HEK293 (cell line): ENCODE results near the gene RIPK4.

ENCODE experiments used
- CTCF ChIA-PET: fragments of 350-600 bp; formaldehyde crosslinking; extraction: SDS; loops from one replicate; lab custom pipeline; 2021; ENCODE audit warnings: antibody characterized with exemption; lab: Yijun Ruan, JAX
- POLR2A ChIA-PET: fragments of 300-600 bp; formaldehyde crosslinking; extraction: SDS; loops from one replicate; lab custom pipeline; 2020; ENCODE audit warnings: antibody characterized with exemption, inconsistent platforms; lab: Yijun Ruan, JAX
- H3K27ac ChIP-seq: fragments of 200-500 bp; sonication (Bioruptor generic); 2 replicates; pipeline ENCODE4 v1.5.1; 2014; ENCODE audit warnings: low read depth, low read length, control low read depth, inconsistent platforms; ENCODE audit errors: extremely low read depth
- H3K36me3 ChIP-seq, 2 experiments: fragments of 200-500 bp in 1 of 2; sonication (Bioruptor generic) in 1 of 2; 1 replicate in 1 of 2; 2 replicates in 1 of 2; pipeline ENCODE4 v1.5.1; 2014 to 2017; ENCODE audit warnings: inconsistent platforms in 2 of 2, low read length in 2 of 2; ENCODE audit not compliant: control insufficient read depth in 2 of 2, insufficient read depth in 1 of 2
- H3K4me1 ChIP-seq: fragments of 200-500 bp; sonication (Bioruptor generic); 2 replicates; pipeline ENCODE4 v1.5.1; 2014; ENCODE audit warnings: mild to moderate bottlenecking, low read length, inconsistent platforms; ENCODE audit not compliant: control insufficient read depth, insufficient read depth
- H3K4me3 ChIP-seq: 2 replicates; pipeline ENCODE4 v1.5.1; 2011; ENCODE audit warnings: low read depth, mild to moderate bottlenecking, control low read depth, low read length, moderate library complexity
- H3K9me3 ChIP-seq: fragments of 200-500 bp; sonication (Bioruptor generic); 2 replicates; pipeline ENCODE4 v1.5.1; 2014; ENCODE audit warnings: low read depth, low read length, inconsistent platforms; ENCODE audit not compliant: control insufficient read depth, insufficient read depth
- FEZF1 ChIP-seq: fragments of 450-650 bp; formaldehyde crosslinking; IDR thresholded peaks from 2 replicates; pipeline ENCODE4 v1.5.1; 2016; ENCODE audit warnings: missing biosample characterization, missing genetic modification characterization
- GFI1B ChIP-seq: fragments of 450-650 bp; formaldehyde crosslinking; IDR thresholded peaks from 2 replicates; pipeline ENCODE4 v1.5.1; 2016; ENCODE audit warnings: missing biosample characterization, missing genetic modification characterization
- GLIS2 ChIP-seq: fragments of 450-650 bp; formaldehyde crosslinking; IDR thresholded peaks from 2 replicates; pipeline ENCODE4 v1.5.1; 2016; ENCODE audit warnings: missing biosample characterization, missing genetic modification characterization
- KLF8 ChIP-seq: fragments of 450-650 bp; formaldehyde crosslinking; IDR thresholded peaks from 2 replicates; pipeline ENCODE4 v1.5.1; 2016; ENCODE audit warnings: missing biosample characterization, missing genetic modification characterization
- MZF1 ChIP-seq: fragments of 450-650 bp; formaldehyde crosslinking; IDR thresholded peaks from 2 replicates; pipeline ENCODE4 v1.5.1; 2017; ENCODE audit warnings: missing biosample characterization, missing genetic modification characterization, borderline replicate concordance
- PRDM4 ChIP-seq: fragments of 450-650 bp; formaldehyde crosslinking; IDR thresholded peaks from 2 replicates; pipeline ENCODE4 v1.5.1; 2017; ENCODE audit warnings: missing biosample characterization, missing genetic modification characterization
- REPIN1 ChIP-seq: fragments of 450-650 bp; formaldehyde crosslinking; IDR thresholded peaks from 2 replicates; pipeline ENCODE4 v1.5.1; 2017; ENCODE audit warnings: missing biosample characterization, missing genetic modification characterization, low read depth
- SCRT1 ChIP-seq: fragments of 450-650 bp; formaldehyde crosslinking; IDR thresholded peaks from 2 replicates; pipeline ENCODE4 v1.5.1; 2016; ENCODE audit warnings: missing biosample characterization, missing genetic modification characterization, borderline replicate concordance
- YY1 ChIP-seq: fragments of 450-650 bp; formaldehyde crosslinking; IDR thresholded peaks from 2 replicates; pipeline ENCODE4 v1.5.1; 2018; ENCODE audit warnings: missing biosample characterization, missing genetic modification characterization
- YY2 ChIP-seq: fragments of 450-650 bp; formaldehyde crosslinking; IDR thresholded peaks from 2 replicates; pipeline ENCODE4 v1.5.1; 2016; ENCODE audit warnings: missing biosample characterization, missing genetic modification characterization
- ZBTB20 ChIP-seq: fragments of 450-650 bp; formaldehyde crosslinking; IDR thresholded peaks from 2 replicates; pipeline ENCODE4 v1.5.1; 2016; ENCODE audit warnings: missing biosample characterization, missing genetic modification characterization
- ZNF112 ChIP-seq: fragments of 450-650 bp; formaldehyde crosslinking; IDR thresholded peaks from 2 replicates; pipeline ENCODE4 v1.5.0; 2017; ENCODE audit warnings: missing biosample characterization, missing genetic modification characterization
- ZNF157 ChIP-seq: fragments of 450-650 bp; formaldehyde crosslinking; IDR thresholded peaks from 2 replicates; pipeline ENCODE4 v1.5.1; 2016; ENCODE audit warnings: missing biosample characterization, missing genetic modification characterization
- ZNF16 ChIP-seq: fragments of 450-650 bp; formaldehyde crosslinking; IDR thresholded peaks from 2 replicates; pipeline ENCODE4 v1.5.1; 2016; ENCODE audit warnings: low read depth, missing biosample characterization, missing genetic modification characterization
- ZNF2 ChIP-seq: fragments of 450-650 bp; formaldehyde crosslinking; IDR thresholded peaks from 2 replicates; pipeline ENCODE4 v1.5.1; 2016; ENCODE audit warnings: missing biosample characterization, missing genetic modification characterization
- ZNF266 ChIP-seq: fragments of 450-650 bp; formaldehyde crosslinking; IDR thresholded peaks from 2 replicates; pipeline ENCODE4 v1.5.1; 2016; ENCODE audit warnings: missing biosample characterization, missing genetic modification characterization, low read depth
- ZNF362 ChIP-seq: fragments of 450-650 bp; formaldehyde crosslinking; IDR thresholded peaks from 2 replicates; pipeline ENCODE4 v1.5.1; 2016; ENCODE audit warnings: missing biosample characterization, missing genetic modification characterization
- ZNF433 ChIP-seq: fragments of 450-650 bp; formaldehyde crosslinking; IDR thresholded peaks from 2 replicates; pipeline ENCODE4 v1.5.1; 2016; ENCODE audit warnings: missing biosample characterization, missing genetic modification characterization, low read depth
- ZNF473 ChIP-seq: fragments of 450-650 bp; formaldehyde crosslinking; IDR thresholded peaks from 2 replicates; pipeline ENCODE4 v1.5.1; 2017; ENCODE audit warnings: missing biosample characterization, missing genetic modification characterization
- ZNF501 ChIP-seq: fragments of 450-650 bp; formaldehyde crosslinking; IDR thresholded peaks from 2 replicates; pipeline ENCODE4 v1.5.1; 2016; ENCODE audit warnings: missing biosample characterization, missing genetic modification characterization
- ZNF514 ChIP-seq: fragments of 450-650 bp; formaldehyde crosslinking; IDR thresholded peaks from 2 replicates; pipeline ENCODE4 v1.5.1; 2016; ENCODE audit warnings: missing biosample characterization, missing genetic modification characterization
- ZNF529 ChIP-seq: fragments of 450-650 bp; formaldehyde crosslinking; IDR thresholded peaks from 2 replicates; pipeline ENCODE4 v1.5.1; 2017; ENCODE audit warnings: missing genetic modification characterization, missing biosample characterization; ENCODE audit not compliant: insufficient replicate concordance
- ZNF530 ChIP-seq: fragments of 450-650 bp; formaldehyde crosslinking; IDR thresholded peaks from 2 replicates; pipeline ENCODE4 v1.5.1; 2016; ENCODE audit warnings: low read depth, missing biosample characterization, missing genetic modification characterization
- ZNF544 ChIP-seq: fragments of 450-650 bp; formaldehyde crosslinking; IDR thresholded peaks from 2 replicates; pipeline ENCODE4 v1.5.0; 2017; ENCODE audit warnings: missing biosample characterization, missing genetic modification characterization
- ZNF560 ChIP-seq: fragments of 450-650 bp; formaldehyde crosslinking; IDR thresholded peaks from 2 replicates; pipeline ENCODE4 v1.5.1; 2017; ENCODE audit warnings: missing biosample characterization, missing genetic modification characterization, borderline replicate concordance
- ZNF580 ChIP-seq: fragments of 450-650 bp; formaldehyde crosslinking; IDR thresholded peaks from 2 replicates; pipeline ENCODE4 v1.5.1; 2016; ENCODE audit warnings: missing biosample characterization, missing genetic modification characterization
- ZNF585B ChIP-seq: fragments of 450-650 bp; formaldehyde crosslinking; IDR thresholded peaks from 2 replicates; pipeline ENCODE4 v1.5.1; 2016; ENCODE audit warnings: missing biosample characterization, missing genetic modification characterization
- ZNF610 ChIP-seq: fragments of 450-650 bp; formaldehyde crosslinking; IDR thresholded peaks from 2 replicates; pipeline ENCODE4 v1.5.1; 2016; ENCODE audit warnings: missing biosample characterization, missing genetic modification characterization, borderline replicate concordance
- ZNF670 ChIP-seq: fragments of 450-650 bp; formaldehyde crosslinking; IDR thresholded peaks from 2 replicates; pipeline ENCODE4 v1.5.1; 2016; ENCODE audit warnings: missing biosample characterization, missing genetic modification characterization, low read depth
- ZNF701 ChIP-seq: fragments of 450-650 bp; formaldehyde crosslinking; IDR thresholded peaks from 2 replicates; pipeline ENCODE4 v1.5.1; 2016; ENCODE audit warnings: missing biosample characterization, missing genetic modification characterization
- ZNF785 ChIP-seq: fragments of 450-650 bp; formaldehyde crosslinking; IDR thresholded peaks from 2 replicates; pipeline ENCODE4 v1.5.1; 2016; ENCODE audit warnings: missing biosample characterization, missing genetic modification characterization
- ZNF792 ChIP-seq: fragments of 450-650 bp; formaldehyde crosslinking; IDR thresholded peaks from 2 replicates; pipeline ENCODE4 v1.5.1; 2016; ENCODE audit warnings: missing biosample characterization, missing genetic modification characterization
- ZSCAN5A ChIP-seq: fragments of 450-650 bp; formaldehyde crosslinking; IDR thresholded peaks from 2 replicates; pipeline ENCODE4 v1.5.1; 2016; ENCODE audit warnings: missing biosample characterization, missing genetic modification characterization

The RIPK4 gene

GRCh38 chr21:41802684-41803083 lies 35.8 kb upstream of the RIPK4 start:
- Histone ChIP-seq H3K27ac (no peak overlapping the region), H3K4me1 (no peaks in the 10 kb centered on the region), H3K4me3 (no peak overlapping the region), H3K9me3 (no peaks in the 10 kb centered on the region), H3K36me3 (peaks cover 0 to 46% of the 10 kb centered on the region in 2 experiments; a peak in 2 of 3 replicates)
- TF ChIP-seq ZNF544 (tag by site-specific recombination) (no peak), ZNF514 (tag by site-specific recombination) (no peak), ZNF560 (tag by site-specific recombination) (no peak), REPIN1 (tag by site-specific recombination) (no peak), ZNF501 (tag by site-specific recombination) (no peak), ZNF530 (no peak), ZNF16 (no peak), FEZF1 (tag by site-specific recombination) (no peak), ZNF433 (tag by site-specific recombination) (no peak), ZNF610 (tag by site-specific recombination) (no peak), YY1 (tag by site-specific recombination) (no peak), ZNF585B (no peak), KLF8 (no peak), ZNF112 (tag by site-specific recombination) (no peak), GFI1B (tag by site-specific recombination) (no peak), ZNF580 (tag by site-specific recombination) (no peak), PRDM4 (tag by site-specific recombination) (no peak)
- CTCF ChIA-PET: interaction anchor here (0.7 to 2.6 kb wide), 3 partner anchors 14 to 484 kb away, joined by 3 to 9 read pairs (median 6); no protein-coding TSS in a partner anchor
- POLR2A ChIA-PET: no interaction called here

- Histone ChIP-seq H3K4me1 (no peaks in the 10 kb centered on the region), H3K27ac (no peak overlapping the region), H3K36me3 (peaks cover 0 to 46% of the 10 kb centered on the region in 2 experiments; a peak in 2 of 3 replicates), H3K9me3 (no peaks in the 10 kb centered on the region), H3K4me3 (no peak overlapping the region)
- ChIA-PET POLR2A (no interaction called here), CTCF (interaction anchor here (1.3 to 2.6 kb wide), 2 partner anchors 15 to 190 kb away, joined by 6 to 9 read pairs; no protein-coding TSS in a partner anchor)
- TF ChIP-seq ZNF157 (tag by site-specific recombination) (no peak), ZNF785 (tag by site-specific recombination) (no peak), ZNF792 (tag by site-specific recombination) (no peak), ZBTB20 (tag by site-specific recombination) (no peak), ZNF529 (tag by site-specific recombination) (no peak), ZNF266 (no peak), MZF1 (tag by site-specific recombination) (no peak), ZNF433 (tag by site-specific recombination) (no peak), ZSCAN5A (tag by site-specific recombination) (no peak), ZNF473 (tag by site-specific recombination) (no peak), ZNF362 (tag by site-specific recombination) (no peak), ZNF530 (no peak), YY2 (tag by site-specific recombination) (no peak), ZNF2 (tag by site-specific recombination) (no peak), ZNF701 (tag by site-specific recombination) (no peak), GLIS2 (tag by site-specific recombination) (no peak), ZNF112 (tag by site-specific recombination) (no peak), SCRT1 (tag by site-specific recombination) (no peak), ZNF670 (tag by site-specific recombination) (no peak)
Measured at GRCh38 chr21:41802198-41802584, 35.3 kb upstream of the RIPK4 start.
